GM10248 (cell line): ENCODE data around the gene NEK10.

Experiments used
- CTCF ChIA-PET: fragments of 300-600 bp; sonication (Branson Sonifier 250); formaldehyde crosslinking; extraction: SDS; loops from one replicate; lab custom pipeline; 2021; ENCODE audit warnings: antibody characterized with exemption; lab: Yijun Ruan, JAX
- POLR2A ChIA-PET: fragments of 350-650 bp; sonication (Branson Sonifier 250); formaldehyde crosslinking; extraction: SDS; loops from one replicate; lab custom pipeline; 2020; ENCODE audit warnings: antibody characterized with exemption; lab: Yijun Ruan, JAX
- DNase-seq: peaks from one replicate; pipeline ENCODE4 v3.0.0; 2012; ENCODE audit errors: extremely low spot score
- CTCF ChIP-seq: IDR thresholded peaks from 2 replicates; pipeline ENCODE4 v1.5.1; 2012; ENCODE audit warnings: mild to moderate bottlenecking, low read depth; ENCODE audit errors: extremely low read depth, missing control alignments, control extremely low read depth

Gene NEK10

DNA sequence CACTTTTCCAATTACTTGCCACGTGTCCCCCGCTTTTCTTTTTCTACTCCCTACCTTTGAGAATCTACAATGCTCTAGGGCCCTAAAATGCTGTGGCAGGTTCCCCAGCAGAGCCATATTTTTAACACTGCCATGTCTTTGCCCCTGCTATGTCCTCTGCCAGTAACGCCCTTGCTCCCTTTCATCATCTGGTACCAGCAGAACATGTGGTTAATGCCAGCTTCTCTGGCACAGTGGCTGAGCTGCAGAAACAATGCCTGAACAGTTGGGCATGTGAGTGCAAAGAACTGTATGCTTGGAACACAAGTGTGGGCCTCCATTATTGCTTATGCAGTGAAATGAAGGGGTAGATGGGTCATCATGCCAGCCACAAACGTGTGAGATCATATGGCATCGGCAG lies 287.6 kb downstream of the NEK10 start:
- no peak for TF ChIP-seq CTCF
- ChIA-PET POLR2A (no interaction called here), CTCF (interaction anchor here (1.6 kb wide), 1 partner anchor 30 kb away, joined by 4 read pairs; no protein-coding TSS in a partner anchor)
- no peak for DNase-seq

DNA sequence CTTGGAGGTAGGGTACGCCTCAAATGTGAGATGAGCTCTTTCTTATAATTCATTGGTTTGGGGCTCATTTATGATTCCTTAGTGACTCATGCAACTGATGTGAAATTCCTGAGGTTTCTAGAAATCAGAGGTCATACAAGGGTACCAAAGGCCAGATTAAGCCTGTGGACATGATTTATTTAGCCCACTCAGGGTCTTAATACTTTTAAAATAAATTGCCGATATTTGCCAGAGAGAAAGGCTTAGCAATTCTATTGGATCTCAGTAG lies 289.0 kb downstream of the NEK10 start:
- no peak for TF ChIP-seq CTCF
- POLR2A ChIA-PET = no interaction called here
- DNase-seq = no peak
- CTCF ChIA-PET = no interaction called here

- no peak for DNase-seq
- POLR2A ChIA-PET = no interaction called here
- TF ChIP-seq CTCF = no peak
- CTCF ChIA-PET = no interaction called here
Observed at GRCh38 chr3:27079427-27080257, 289.5 kb downstream of the NEK10 start.

DNA sequence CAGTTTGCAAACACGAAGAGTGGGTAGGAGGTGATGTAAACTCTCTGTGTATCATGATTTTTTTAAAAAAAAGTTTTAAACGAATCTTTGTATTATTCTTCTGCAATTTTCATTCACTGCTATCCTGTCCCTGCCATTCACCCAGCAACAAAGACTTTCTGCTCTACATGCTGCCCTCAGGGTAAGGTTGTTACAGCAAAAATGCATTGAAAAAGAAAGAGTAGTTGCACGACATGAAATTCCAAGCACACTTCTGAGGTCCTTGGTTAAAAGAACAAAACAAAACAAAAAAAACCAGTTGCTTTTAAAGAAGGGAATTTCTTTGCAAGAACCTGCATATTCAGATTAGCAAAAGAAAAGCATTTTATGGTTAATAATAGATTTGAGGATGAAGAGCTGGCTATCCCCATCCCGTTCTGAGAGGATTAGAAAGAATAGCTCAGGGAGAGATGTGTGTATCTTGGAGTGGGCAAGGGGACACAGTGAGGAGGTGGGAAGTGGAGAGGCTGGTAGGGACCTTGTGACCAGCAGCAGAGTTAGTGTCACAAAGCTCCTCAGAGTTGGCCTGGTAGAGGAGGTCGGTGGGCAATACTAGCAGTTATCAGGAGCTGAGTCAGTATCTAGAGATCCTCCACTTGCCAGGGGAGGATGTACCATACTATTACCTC lies 290.8 kb downstream of the NEK10 start:
- ChIA-PET CTCF (no interaction called here), POLR2A (no interaction called here)
- DNase-seq = no peak
- no peak for TF ChIP-seq CTCF

DNA sequence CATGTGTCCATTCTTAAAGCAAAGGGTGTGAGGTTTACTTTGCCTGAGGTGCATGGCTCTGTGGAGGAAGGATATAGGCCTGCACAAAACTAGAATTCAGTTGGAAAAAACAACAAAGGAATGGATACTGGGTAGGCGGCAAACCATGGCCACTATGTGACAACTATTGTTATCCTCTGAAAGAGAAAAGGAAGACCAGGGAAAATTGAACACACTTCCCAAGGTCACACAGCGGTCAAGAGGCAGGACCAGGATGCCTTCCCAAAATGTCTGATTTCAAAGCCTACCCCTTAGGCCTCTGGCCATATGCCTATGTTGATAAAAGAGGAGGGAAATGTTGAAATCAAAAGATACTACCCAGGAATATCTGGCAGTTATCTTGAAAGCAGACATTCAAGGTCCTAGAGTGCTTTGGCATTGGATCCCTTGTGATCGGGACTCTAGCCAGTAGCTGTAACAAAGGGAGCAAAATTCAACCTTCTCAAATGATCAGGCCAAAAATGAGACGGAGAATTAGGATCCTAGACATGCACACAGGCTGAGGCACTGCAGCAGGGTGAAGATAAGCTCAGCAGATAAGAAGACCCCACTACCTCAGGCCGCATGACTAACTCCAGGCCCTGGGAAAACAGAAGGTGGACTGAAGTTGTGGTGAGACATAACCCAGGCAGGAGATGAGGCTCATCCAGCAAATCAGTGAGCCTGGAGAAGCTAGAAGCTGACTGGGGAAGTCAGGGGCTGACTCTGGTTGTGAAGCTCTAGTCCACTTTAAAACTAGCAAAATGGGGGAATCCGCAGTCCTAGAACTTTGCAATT lies 292.2 kb downstream of the NEK10 start:
- no peak for DNase-seq
- no peak for TF ChIP-seq CTCF
- ChIA-PET CTCF (no interaction called here), POLR2A (no interaction called here)

DNA sequence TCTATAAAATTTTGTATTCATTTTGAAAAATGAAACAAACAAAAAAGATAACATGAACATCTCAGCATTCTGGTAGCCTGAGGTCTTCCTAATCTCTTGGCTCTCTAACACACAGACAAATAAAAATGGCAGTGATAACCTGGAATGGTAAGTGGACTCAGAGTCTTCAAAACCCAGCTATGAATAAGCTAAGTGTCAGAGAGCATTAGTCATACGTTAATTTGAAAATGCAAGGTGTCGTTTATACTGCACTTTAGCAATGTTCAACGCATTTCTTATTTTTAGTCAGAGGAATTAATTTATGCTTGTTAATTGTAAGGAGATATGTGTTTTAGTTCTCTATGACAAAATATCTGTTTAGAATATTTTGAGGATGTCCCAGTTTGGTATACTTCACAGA lies 294.3 kb downstream of the NEK10 start:
- ChIA-PET POLR2A (no interaction called here), CTCF (interaction anchor here (1.5 kb wide), 1 partner anchor 9 kb away, joined by 3 read pairs; no protein-coding TSS in a partner anchor)
- DNase-seq = no peak
- TF ChIP-seq CTCF = no peak
